Ectodermal cell (in vitro differentiated cells): ENCODE results near the gene MARCHF3.
"Not testable (repeated sequence)": the region's sequence is repeated elsewhere in the genome, so short reads cannot be mapped to it uniquely, and the experiment has no call there.

Experiments
- H3K27ac ChIP-seq: 2 replicates; pipeline ENCODE4 v1.7.0; 2013; ENCODE audit warnings: mild to moderate bottlenecking, low read depth, low read length; ENCODE audit not compliant: insufficient read depth, poor library complexity, severe bottlenecking
- H3K27me3 ChIP-seq: 2 replicates; pipeline ENCODE4 v1.7.0; 2013; ENCODE audit warnings: mild to moderate bottlenecking, low read length; ENCODE audit not compliant: insufficient read depth, control insufficient read depth, poor library complexity, severe bottlenecking
- H3K36me3 ChIP-seq: one replicate; pipeline ENCODE4 v1.7.0; 2013; ENCODE audit warnings: low read length; ENCODE audit not compliant: control insufficient read depth, insufficient read depth
- H3K4me1 ChIP-seq: one replicate; pipeline ENCODE4 v1.7.0; 2013; ENCODE audit warnings: low read length; ENCODE audit not compliant: control insufficient read depth, insufficient read depth
- H3K4me3 ChIP-seq: 2 replicates; pipeline ENCODE4 v1.7.0; 2013; ENCODE audit warnings: low read depth, low read length, control low read depth; ENCODE audit not compliant: insufficient read depth
- H3K9me3 ChIP-seq: 2 replicates; pipeline ENCODE4 v1.7.0; 2013; ENCODE audit warnings: mild to moderate bottlenecking, low read length, moderate library complexity; ENCODE audit not compliant: control insufficient read depth
- WGBS, 2 experiments: methylation state at CpG; one replicate each; pipeline ENCODE4 v1.1.7; 2013; ENCODE audit warnings: missing lambda C conversion rate in 2 of 2; 5-methylcytosine and 5-hydroxymethylcytosine counted together

MARCHF3 gene

DNA sequence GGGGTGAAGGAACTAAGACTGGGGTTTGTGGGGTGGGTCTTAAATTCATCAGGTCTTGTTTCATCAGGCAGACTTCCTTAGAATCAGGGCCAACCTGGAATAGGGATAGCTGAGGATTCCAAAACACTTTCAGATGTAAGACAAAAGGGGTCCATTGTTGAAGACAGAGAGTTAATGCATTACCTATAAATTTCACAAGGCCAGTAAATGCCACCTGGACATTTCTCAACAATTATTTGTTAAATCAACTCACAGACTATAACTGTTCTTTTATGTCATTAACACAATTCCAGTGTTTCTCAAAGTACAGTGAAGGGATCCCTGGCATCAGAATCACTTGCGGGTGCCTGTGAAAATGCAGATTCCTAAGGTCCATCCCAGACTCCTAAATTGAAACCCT, 2.8 kb downstream of the MARCHF3 start:
- WGBS, 2 experiments, result 92 to 93% methylated on average over 1 of the region's 1 CpG
- H3K4me3 ChIP-seq, result no peak overlapping the region
- H3K36me3 ChIP-seq, result no peaks in the 10 kb centered on the region
- no peaks in the 10 kb centered on the region for H3K9me3 ChIP-seq
- H3K27me3 ChIP-seq, result peaks cover 34% of the 10 kb centered on the region
- no peaks in the 10 kb centered on the region for H3K4me1 ChIP-seq
- no peak overlapping the region for H3K27ac ChIP-seq

GRCh38 chr5:127026166-127026565, 4.2 kb downstream of the MARCHF3 start:
- Histone ChIP-seq H3K27me3 (peaks cover 21% of the 10 kb centered on the region), H3K36me3 (no peaks in the 10 kb centered on the region), H3K27ac (no peak overlapping the region), H3K4me3 (no peak overlapping the region), H3K9me3 (no peaks in the 10 kb centered on the region), H3K4me1 (no peaks in the 10 kb centered on the region)
- WGBS, 2 experiments, result 88 to 96% methylated on average over 2 of the region's 2 CpGs

- H3K36me3 ChIP-seq, result no peaks in the 10 kb centered on the region
- peaks cover 17% of the 10 kb centered on the region for H3K27me3 ChIP-seq
- no peaks in the 10 kb centered on the region for H3K9me3 ChIP-seq
- H3K4me3 ChIP-seq, result no peak overlapping the region
- no peaks in the 10 kb centered on the region for H3K4me1 ChIP-seq
- H3K27ac ChIP-seq, result no peak overlapping the region
- WGBS, 2 experiments, result 83 to 93% methylated on average over 1 of the region's 1 CpG
Measured at GRCh38 chr5:127025467-127025866, 4.9 kb downstream of the MARCHF3 start.

DNA sequence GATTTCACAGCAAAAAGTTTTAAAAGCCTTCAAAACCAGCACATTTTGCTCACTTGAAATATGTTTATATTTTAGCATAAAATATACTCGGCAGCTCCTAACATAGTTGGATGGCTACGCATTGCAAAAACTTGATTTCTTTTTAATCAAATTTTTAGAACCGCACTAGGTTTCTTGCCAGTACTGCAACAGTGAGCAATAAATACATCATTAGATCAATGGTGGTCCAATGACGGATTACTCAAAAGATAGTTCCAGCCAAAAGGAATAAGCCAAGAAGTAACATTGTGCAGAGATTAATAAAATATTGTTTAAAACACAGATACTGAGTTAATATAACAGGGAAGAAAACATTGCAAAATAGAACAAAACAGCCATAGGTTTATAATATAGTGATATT, 5.5 kb downstream of the MARCHF3 start:
- no peak overlapping the region for H3K4me3 ChIP-seq
- no peaks in the 10 kb centered on the region for H3K4me1 ChIP-seq
- no peaks in the 10 kb centered on the region for H3K36me3 ChIP-seq
- WGBS, 2 experiments, result 68 to 74% methylated on average over 4 of the region's 4 CpGs
- H3K9me3 ChIP-seq, result no peaks in the 10 kb centered on the region
- peaks cover 16% of the 10 kb centered on the region for H3K27me3 ChIP-seq
- H3K27ac ChIP-seq, result no peak overlapping the region

DNA sequence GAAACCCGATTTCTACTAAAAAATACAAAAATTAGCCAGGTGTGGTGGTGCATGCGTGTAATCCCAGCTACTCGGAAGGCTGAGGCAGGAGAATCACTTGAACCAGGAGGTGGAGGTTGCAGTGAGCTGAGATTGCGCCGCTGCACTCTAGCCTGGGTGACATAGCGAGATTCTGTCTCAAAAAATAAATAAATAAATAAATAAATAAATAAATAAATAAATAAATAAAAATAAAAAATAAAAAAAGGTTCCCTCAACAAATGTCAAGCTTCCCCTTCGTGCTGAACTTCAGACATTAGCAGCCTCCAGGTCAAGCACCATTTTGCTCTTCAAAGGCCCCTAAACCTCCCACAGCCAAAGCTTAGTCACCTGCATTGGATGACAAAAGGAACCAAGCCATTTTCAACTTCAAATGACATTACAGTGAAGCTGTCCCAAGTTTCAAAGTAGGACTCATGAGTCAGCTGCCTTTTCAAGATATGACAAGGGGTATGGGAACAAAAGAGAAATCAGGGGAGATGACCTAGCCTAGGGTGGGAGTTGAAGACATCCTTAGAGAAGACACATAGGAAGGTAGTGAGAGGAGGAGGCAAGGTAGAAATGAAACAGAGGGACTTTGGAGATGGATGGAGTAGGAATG, 6.7 kb downstream of the MARCHF3 start:
- H3K36me3 ChIP-seq, H3K27ac ChIP-seq, H3K4me3 ChIP-seq, H3K27me3 ChIP-seq, H3K4me1 ChIP-seq, H3K9me3 ChIP-seq: not testable (repeated sequence)
- WGBS, 2 experiments, result 84 to 90% methylated on average over 5 to 6 of the region's 7 CpGs

DNA sequence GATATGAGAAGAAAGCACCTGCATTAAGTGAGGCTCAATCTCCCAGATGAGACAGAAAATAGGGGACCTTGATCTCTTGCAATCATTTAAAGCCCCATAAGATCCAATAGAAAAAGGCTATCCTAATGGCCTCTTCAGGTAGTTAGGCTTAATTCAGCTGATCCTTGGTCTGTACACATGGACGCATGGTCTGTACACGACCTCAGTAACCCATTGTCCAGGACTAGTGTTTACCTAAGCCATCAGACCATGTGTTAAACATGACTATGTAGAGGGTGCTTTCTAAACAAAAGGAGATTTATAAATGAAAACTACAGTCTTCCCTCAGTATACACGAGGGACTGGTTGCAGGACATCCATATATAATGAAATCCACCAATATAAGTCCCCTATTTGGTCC, 7.5 kb downstream of the MARCHF3 start:
- Histone ChIP-seq H3K4me1 (no peaks in the 10 kb centered on the region), H3K36me3 (no peaks in the 10 kb centered on the region), H3K27me3 (no peaks in the 10 kb centered on the region), H3K4me3 (no peak overlapping the region), H3K27ac (no peak overlapping the region), H3K9me3 (no peaks in the 10 kb centered on the region)
- 94 to 97% methylated on average over 3 of the region's 3 CpGs for WGBS, 2 experiments

GRCh38 chr5:127019928-127020327, 10.4 kb downstream of the MARCHF3 start:
- Histone ChIP-seq H3K27me3 (no peaks in the 10 kb centered on the region), H3K4me3 (no peak overlapping the region), H3K27ac (no peak overlapping the region), H3K9me3 (no peaks in the 10 kb centered on the region), H3K4me1 (no peaks in the 10 kb centered on the region), H3K36me3 (no peaks in the 10 kb centered on the region)
- 78 to 87% methylated on average over 1 of the region's 1 CpG for WGBS, 2 experiments

GRCh38 chr5:127016722-127017121, 13.6 kb downstream of the MARCHF3 start:
- not testable (repeated sequence) for H3K4me1 ChIP-seq, H3K27me3 ChIP-seq, H3K4me3 ChIP-seq, H3K27ac ChIP-seq, H3K36me3 ChIP-seq, H3K9me3 ChIP-seq
- 90 to 98% methylated on average over 4 of the region's 4 CpGs for WGBS, 2 experiments

DNA sequence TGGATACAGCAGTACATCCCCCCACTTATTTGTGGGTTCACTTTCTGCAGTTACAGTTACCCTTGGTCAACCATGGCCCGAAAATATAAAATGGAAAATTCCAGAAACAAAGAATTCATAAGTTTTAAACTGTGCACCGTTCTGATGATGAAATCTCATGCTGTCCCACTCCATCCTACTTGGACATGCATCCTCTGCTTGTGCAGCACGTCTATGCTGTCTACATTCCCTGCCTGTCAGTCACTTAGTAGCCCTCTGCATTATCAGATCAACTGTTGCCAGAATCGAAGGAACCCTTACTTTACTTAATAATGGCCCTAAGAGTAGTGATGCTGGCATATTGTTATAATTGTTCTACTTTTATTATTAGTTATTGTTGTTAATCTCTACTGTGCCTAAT, 14.6 kb downstream of the MARCHF3 start:
- Histone ChIP-seq H3K4me3 (no peak overlapping the region), H3K9me3 (no peaks in the 10 kb centered on the region), H3K36me3 (no peaks in the 10 kb centered on the region), H3K4me1 (no peaks in the 10 kb centered on the region), H3K27ac (no peak overlapping the region), H3K27me3 (no peaks in the 10 kb centered on the region)
- WGBS, 2 experiments, result 88 to 95% methylated on average over 3 to 4 of the region's 4 CpGs

GRCh38 chr5:127014573-127014972, 15.8 kb downstream of the MARCHF3 start:
- no peaks in the 10 kb centered on the region for H3K36me3 ChIP-seq
- no peak overlapping the region for H3K4me3 ChIP-seq
- H3K27me3 ChIP-seq, result no peaks in the 10 kb centered on the region
- no peaks in the 10 kb centered on the region for H3K9me3 ChIP-seq
- 100% methylated on average over 1 of the region's 1 CpG for WGBS, 2 experiments
- H3K27ac ChIP-seq, result no peak overlapping the region
- no peaks in the 10 kb centered on the region for H3K4me1 ChIP-seq

- Histone ChIP-seq H3K4me1 (no peaks in the 10 kb centered on the region), H3K9me3 (no peaks in the 10 kb centered on the region), H3K4me3 (no peak overlapping the region), H3K27ac (no peak overlapping the region), H3K36me3 (no peaks in the 10 kb centered on the region), H3K27me3 (no peaks in the 10 kb centered on the region)
- WGBS, 2 experiments, result 93 to 100% methylated on average over 1 to 2 of the region's 2 CpGs
Measured at GRCh38 chr5:127013407-127013806, 17.0 kb downstream of the MARCHF3 start.
